ENCODE measurements around the gene MBLAC1.

DNA sequence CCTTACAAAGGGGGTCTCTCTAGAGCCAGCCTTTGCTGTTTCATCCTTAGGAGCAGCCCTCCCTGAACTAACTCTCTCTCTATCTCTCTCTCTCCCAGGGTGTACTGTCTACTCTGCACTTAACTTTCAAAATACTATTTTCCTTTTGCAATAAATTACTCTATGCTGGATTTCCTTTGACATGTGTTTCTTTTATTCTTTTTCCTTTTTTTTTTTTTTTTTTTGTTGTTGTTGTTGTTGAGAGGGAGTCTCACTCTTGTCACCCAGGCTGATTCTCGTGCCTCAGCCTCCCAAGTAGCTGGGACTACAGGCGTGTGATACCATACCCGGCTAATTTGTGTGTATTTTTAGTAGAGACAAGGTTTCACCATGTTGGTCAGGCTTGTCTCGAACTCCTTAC lies 43.8 kb upstream of the MBLAC1 start:
- TF ChIP-seq POLR2A (IDR thresholded peaks at IDR 0.05): no peak
- TF ChIP-seq, protein P1, sequence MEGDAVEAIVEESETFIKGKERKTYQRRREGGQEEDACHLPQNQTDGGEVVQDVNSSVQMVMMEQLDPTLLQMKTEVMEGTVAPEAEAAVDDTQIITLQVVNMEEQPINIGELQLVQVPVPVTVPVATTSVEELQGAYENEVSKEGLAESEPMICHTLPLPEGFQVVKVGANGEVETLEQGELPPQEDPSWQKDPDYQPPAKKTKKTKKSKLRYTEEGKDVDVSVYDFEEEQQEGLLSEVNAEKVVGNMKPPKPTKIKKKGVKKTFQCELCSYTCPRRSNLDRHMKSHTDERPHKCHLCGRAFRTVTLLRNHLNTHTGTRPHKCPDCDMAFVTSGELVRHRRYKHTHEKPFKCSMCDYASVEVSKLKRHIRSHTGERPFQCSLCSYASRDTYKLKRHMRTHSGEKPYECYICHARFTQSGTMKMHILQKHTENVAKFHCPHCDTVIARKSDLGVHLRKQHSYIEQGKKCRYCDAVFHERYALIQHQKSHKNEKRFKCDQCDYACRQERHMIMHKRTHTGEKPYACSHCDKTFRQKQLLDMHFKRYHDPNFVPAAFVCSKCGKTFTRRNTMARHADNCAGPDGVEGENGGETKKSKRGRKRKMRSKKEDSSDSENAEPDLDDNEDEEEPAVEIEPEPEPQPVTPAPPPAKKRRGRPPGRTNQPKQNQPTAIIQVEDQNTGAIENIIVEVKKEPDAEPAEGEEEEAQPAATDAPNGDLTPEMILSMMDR (IDR thresholded peaks at IDR 0.05): no peak
